Smooth muscle cell of the umbilical artery (primary cell): ENCODE results near the gene CYP2B6. TPM values are rescaled to one million over a fixed set of nuclear protein-coding genes. Genes with fewer than 3 reads are reported as not detected.

Source experiments
- total RNA-seq: library from RNA; depleted of rRNA; stranded (reverse); fragments of >200 nt; gene quantifications from 2 replicates; pipeline ENCODE4 v1.2.3, GENCODE V29; 2014

CYP2B6 gene
- total RNA-seq: not detected in 2 replicates

GRCh38 chr19:40990972-40991381, at the start of gene CYP2B6:
CYP2B6 (plus strand) TSS chr19:40991282; CDS start chr19:40991306, 24 bp downstream.

Other genes starting within 250 kb of the CYP2B6 start
- gene ACTMAP, start 240.8 kb upstream of the CYP2B6 start, total RNA-seq: 0.59 and 1.9 TPM in 2 replicates
- gene SNRPA, start 240.1 kb upstream of the CYP2B6 start, total RNA-seq: 11.9 and 29.7 TPM in 2 replicates
- not detected in 2 replicates for gene MIA, start 215.8 kb upstream of the CYP2B6 start, total RNA-seq
- 9.5 and 11.1 TPM in 2 replicates for gene RAB4B, start 213.0 kb upstream of the CYP2B6 start, total RNA-seq
- gene EGLN2, start 192.1 kb upstream of the CYP2B6 start, total RNA-seq: 75.1 and 81.1 TPM in 2 replicates
- gene CYP2A6, start 140.8 kb upstream of the CYP2B6 start, total RNA-seq: 0.30 TPM in 1 of 2 replicates, not detected in the other
- not detected in 2 replicates for gene CYP2A7, start 109.1 kb upstream of the CYP2B6 start, total RNA-seq
- gene CYP2A13, start 97.2 kb downstream of the CYP2B6 start, total RNA-seq: not detected in 2 replicates
- not detected in 2 replicates for gene CYP2F1, start 123.2 kb downstream of the CYP2B6 start, total RNA-seq
- gene CYP2S1, start 201.9 kb downstream of the CYP2B6 start, total RNA-seq: 0.89 and 2.1 TPM in 2 replicates
- 118 and 345 TPM in 2 replicates for gene AXL, start 227.9 kb downstream of the CYP2B6 start, total RNA-seq